Measurements from ENCODE around the gene FASTK. TPM values are rescaled to one million over a fixed set of nuclear protein-coding genes. Genes with fewer than 3 reads are reported as not detected.
"Not testable (repeated sequence)": the region's sequence is repeated elsewhere in the genome, so short reads cannot be mapped to it uniquely, and the experiment has no call there.

The FASTK gene
- total RNA-seq, 4 donors from 2014 or later, result 121 to 241 (median 144) TPM

DNA sequence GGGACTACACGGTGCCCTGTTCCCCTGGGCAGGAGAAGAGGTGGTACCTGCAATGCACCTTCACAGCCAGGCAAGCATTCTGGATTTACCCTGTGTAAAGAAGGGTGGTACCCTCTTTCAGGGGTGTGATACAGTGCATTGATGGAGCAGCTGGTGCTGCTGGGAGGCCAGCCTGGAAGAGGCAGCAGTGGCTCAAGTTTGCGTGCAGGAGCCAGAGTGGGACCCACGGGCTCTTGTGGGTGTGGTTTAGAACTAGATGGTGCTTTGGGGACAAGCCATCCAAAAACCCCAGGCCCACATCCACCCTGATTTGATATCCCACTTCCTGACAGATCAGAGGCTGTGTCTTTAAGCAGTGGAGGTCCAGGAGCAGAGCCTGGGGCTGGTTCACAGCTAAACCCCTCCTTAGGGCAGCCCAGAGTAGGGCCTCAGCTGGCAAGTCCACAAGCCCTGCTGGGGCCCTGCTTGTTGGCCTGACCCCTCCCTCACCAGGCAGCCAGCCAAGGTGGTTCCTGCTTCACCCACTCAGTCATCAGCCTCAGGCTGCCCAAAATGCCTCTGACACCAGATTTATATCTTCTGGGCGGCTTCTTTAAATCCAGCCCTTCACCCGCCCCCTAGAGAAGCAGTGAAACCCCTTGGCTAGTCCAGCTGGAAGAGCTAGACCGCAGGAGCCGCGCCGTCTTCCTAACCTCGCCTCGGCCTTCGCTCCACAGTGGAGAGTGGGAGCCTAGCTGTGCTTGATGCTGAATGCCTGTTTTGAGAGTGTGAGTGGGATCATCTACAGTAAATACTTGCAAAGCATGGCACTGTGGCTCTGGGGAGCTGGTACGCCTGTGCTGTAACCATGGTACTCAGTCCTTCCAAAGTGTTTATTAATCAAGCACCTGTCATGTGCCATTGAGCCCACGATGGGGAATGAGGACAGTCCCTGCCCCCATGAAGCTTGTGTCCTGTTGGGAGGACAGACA, 33.7 kb downstream of the FASTK start:
- Histone ChIP-seq H3K9me3 (no peaks in the 10 kb centered on the region), H3K4me1 (peaks cover 0 to 16% (median 8%) of the 10 kb centered on the region in 4 donors), H3K27ac (no peak overlapping the region), H3K36me3 (no peaks in the 10 kb centered on the region), H3K4me3 (no peak overlapping the region), H3K27me3 (peaks cover 8% of the 10 kb centered on the region)
- intact Hi-C loops (cut with DNase I; ENCODE audit: low total_unique reads), result no loop called here
- DNase-seq, result no peak
- TF ChIP-seq POLR2AphosphoS5 (IDR thresholded peaks at IDR 0.05) (no peak), POLR2A (IDR thresholded peaks at IDR 0.05) (no peak), EP300 (IDR thresholded peaks at IDR 0.05; ENCODE audit: low read depth) (no peak)
- TF ChIP-seq, protein P1, sequence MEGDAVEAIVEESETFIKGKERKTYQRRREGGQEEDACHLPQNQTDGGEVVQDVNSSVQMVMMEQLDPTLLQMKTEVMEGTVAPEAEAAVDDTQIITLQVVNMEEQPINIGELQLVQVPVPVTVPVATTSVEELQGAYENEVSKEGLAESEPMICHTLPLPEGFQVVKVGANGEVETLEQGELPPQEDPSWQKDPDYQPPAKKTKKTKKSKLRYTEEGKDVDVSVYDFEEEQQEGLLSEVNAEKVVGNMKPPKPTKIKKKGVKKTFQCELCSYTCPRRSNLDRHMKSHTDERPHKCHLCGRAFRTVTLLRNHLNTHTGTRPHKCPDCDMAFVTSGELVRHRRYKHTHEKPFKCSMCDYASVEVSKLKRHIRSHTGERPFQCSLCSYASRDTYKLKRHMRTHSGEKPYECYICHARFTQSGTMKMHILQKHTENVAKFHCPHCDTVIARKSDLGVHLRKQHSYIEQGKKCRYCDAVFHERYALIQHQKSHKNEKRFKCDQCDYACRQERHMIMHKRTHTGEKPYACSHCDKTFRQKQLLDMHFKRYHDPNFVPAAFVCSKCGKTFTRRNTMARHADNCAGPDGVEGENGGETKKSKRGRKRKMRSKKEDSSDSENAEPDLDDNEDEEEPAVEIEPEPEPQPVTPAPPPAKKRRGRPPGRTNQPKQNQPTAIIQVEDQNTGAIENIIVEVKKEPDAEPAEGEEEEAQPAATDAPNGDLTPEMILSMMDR (IDR thresholded peaks at IDR 0.05), result no peak
- 0 to 63% methylated on average over 1 to 14 of the region's 14 CpGs for WGBS, 2 donors (ENCODE audit: low coverage in 1 of 2)
- in situ Hi-C loops (cut with MboI; ENCODE audit: low pct_ligation_motif_present in 1 of 4, low pct_unique_long_range_greater_than_20kb in 1 of 4, low sequenced_read_pairs in 3 of 4), result no loop called here

DNA sequence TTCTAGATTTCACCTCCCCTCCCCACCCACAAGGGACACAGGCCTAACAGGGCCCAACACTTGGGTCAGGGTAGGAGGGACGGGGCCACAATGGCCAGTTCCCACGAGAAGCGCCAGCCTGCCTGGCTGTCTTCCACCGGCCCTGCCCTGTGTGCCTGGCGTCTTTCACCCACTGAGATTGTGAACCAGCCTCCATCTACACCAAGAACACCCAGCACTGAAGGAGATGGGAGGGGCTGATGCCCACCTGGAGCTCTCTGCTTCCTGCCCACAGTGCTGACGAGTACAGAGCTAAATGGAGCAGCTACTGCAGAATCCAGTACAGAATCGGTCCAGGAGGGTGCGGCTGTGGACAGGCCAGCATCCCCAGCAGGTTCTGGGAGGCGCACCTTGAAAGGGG, 34.6 kb downstream of the FASTK start:
- no peaks in the 10 kb centered on the region for H3K9me3 ChIP-seq
- H3K4me1 ChIP-seq, result peaks cover 0 to 10% (median 4%) of the 10 kb centered on the region in 4 donors
- 88% methylated on average over 9 of the region's 9 CpGs; no CpG with 5 or more reads in 1 of the 2 donors for WGBS, 2 donors (ENCODE audit: low coverage in 1 of 2)
- H3K36me3 ChIP-seq, result no peaks in the 10 kb centered on the region
- no peak for DNase-seq
- H3K27ac ChIP-seq, result no peak overlapping the region
- in situ Hi-C loops (cut with MboI; ENCODE audit: low pct_ligation_motif_present in 1 of 4, low pct_unique_long_range_greater_than_20kb in 1 of 4, low sequenced_read_pairs in 3 of 4), result no loop called here
- intact Hi-C loops (cut with DNase I; ENCODE audit: low total_unique reads), result no loop called here
- H3K4me3 ChIP-seq, result no peak overlapping the region
- H3K27me3 ChIP-seq, result peaks cover 7% of the 10 kb centered on the region
- TF ChIP-seq POLR2A (IDR thresholded peaks at IDR 0.05), result no peak
- TF ChIP-seq, protein P1 (IDR thresholded peaks at IDR 0.05), result no peak

DNA sequence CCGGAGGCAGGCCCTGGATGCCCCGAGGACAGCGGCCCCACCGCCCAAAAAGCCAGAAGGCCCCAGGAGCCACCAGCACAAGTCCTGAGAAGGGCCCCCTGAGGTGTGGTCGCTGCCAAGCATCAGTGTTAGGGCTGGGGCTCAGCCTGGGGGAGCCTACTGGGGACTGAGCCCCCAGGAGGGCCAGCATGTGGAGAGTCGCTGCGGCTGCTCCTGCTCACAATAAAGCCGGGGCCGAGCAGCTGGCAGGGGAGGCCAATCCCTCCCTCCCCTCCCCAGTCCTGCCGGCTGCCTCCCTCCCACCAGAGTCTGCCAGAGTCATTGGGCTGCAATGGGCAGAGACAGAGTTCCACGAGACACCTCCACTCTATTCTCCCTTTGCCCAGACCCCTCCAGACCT, 35.3 kb downstream of the FASTK start:
- intact Hi-C loops (cut with DNase I; ENCODE audit: low total_unique reads) (no loop called here), in situ Hi-C loops (cut with MboI; ENCODE audit: low pct_ligation_motif_present in 1 of 4, low pct_unique_long_range_greater_than_20kb in 1 of 4, low sequenced_read_pairs in 3 of 4) (no loop called here)
- WGBS, 2 donors (ENCODE audit: low coverage in 1 of 2), result 90% methylated on average over 11 of the region's 11 CpGs; no CpG with 5 or more reads in 1 of the 2 donors
- Histone ChIP-seq H3K27ac (no peak overlapping the region), H3K36me3 (no peaks in the 10 kb centered on the region), H3K27me3 (peaks cover under 1% of the 10 kb centered on the region), H3K4me3 (no peak overlapping the region), H3K4me1 (peaks cover 0 to 7% (median 1%) of the 10 kb centered on the region in 4 donors), H3K9me3 (no peaks in the 10 kb centered on the region)
- no peak for DNase-seq
- TF ChIP-seq, protein P1 (IDR thresholded peaks at IDR 0.05), result no peak
- TF ChIP-seq POLR2A (IDR thresholded peaks at IDR 0.05), result no peak

DNA sequence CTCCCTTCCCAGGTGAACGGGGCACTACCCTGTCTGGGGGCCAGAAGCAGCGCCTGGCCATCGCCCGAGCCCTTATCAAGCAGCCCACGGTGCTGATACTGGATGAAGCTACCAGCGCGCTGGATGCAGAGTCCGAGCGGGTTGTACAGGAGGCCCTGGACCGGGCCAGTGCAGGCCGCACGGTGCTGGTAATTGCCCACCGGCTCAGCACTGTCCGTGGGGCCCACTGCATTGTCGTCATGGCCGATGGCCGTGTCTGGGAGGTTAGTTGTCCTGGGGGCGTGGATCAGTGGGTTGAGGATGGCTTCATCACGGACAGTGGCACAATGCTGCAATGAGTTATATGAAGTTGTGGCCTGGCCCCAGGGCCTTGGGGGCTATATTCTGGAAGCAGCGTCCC, 36.6 kb downstream of the FASTK start:
- Histone ChIP-seq H3K36me3 (no peaks in the 10 kb centered on the region), H3K27me3 (no peaks in the 10 kb centered on the region), H3K27ac (no peak overlapping the region), H3K4me1 (peaks cover 0 to 14% (median 7%) of the 10 kb centered on the region in 4 donors), H3K4me3 (no peak overlapping the region), H3K9me3 (no peaks in the 10 kb centered on the region)
- in situ Hi-C loops (cut with MboI; ENCODE audit: low pct_ligation_motif_present in 1 of 4, low pct_unique_long_range_greater_than_20kb in 1 of 4, low sequenced_read_pairs in 3 of 4), result no loop called here
- intact Hi-C loops (cut with DNase I; ENCODE audit: low total_unique reads), result no loop called here
- no peak for DNase-seq
- no peak for TF ChIP-seq POLR2AphosphoS5 (IDR thresholded peaks at IDR 0.05)
- TF ChIP-seq POLR2A (IDR thresholded peaks at IDR 0.05), result no peak
- TF ChIP-seq, protein P1 (IDR thresholded peaks at IDR 0.05), result no peak
- TF ChIP-seq EP300 (IDR thresholded peaks at IDR 0.05; ENCODE audit: low read depth), result no peak
- WGBS, 2 donors (ENCODE audit: low coverage in 1 of 2), result 89% methylated on average over 20 of the region's 20 CpGs; no CpG with 5 or more reads in 1 of the 2 donors

DNA sequence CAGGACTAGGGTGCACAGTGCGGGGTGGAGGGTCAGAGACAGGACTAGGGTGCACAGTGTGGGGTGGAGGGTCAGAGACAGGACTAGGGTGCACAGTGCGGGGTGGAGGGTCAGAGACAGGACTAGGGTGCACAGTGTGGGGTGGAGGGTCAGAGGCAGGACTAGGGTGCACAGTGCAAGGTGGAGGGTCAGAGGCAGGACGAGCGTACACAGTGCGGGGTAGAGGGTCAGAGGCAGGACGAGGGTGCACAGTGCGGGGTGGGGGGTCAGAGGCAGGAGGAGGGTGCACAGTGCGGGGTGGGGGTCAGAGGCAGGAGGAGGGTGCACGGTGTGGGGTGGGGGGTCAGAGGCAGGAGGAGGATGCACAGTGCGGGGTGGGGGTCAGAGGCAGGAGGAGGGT, 37.2 kb downstream of the FASTK start:
- DNase-seq; H3K36me3 ChIP-seq; H3K9me3 ChIP-seq; intact Hi-C loops (cut with DNase I; ENCODE audit: low total_unique reads); H3K27me3 ChIP-seq; in situ Hi-C loops (cut with MboI; ENCODE audit: low pct_ligation_motif_present in 1 of 4, low pct_unique_long_range_greater_than_20kb in 1 of 4, low sequenced_read_pairs in 3 of 4); H3K4me3 ChIP-seq; H3K27ac ChIP-seq: not testable (repeated sequence)
- WGBS, 2 donors (ENCODE audit: low coverage in 1 of 2), result 97 to 98% methylated on average over 6 to 9 of the region's 10 CpGs
- H3K4me1 ChIP-seq, result peaks cover 0 to 19% (median 11%) of the 10 kb centered on the region in 4 donors
